Activated CD8-positive, alpha-beta T cell treated with anti-CD3 and anti-CD28 coated beads for 36 hours (primary cell): ENCODE measurements around the gene CDH19. TPM values are rescaled to one million over a fixed set of nuclear protein-coding genes. Genes with fewer than 3 reads are reported as not detected.

Source experiments
- ATAC-seq: fragments of 200-7000 bp; cut with Tn5 transposase; one replicate; pipeline ENCODE4 v1.10.0; 2021; ENCODE audit warnings: mild to moderate bottlenecking, moderate library complexity
- CTCF ChIA-PET: fragments of 350-600 bp; sonication (Branson Sonifier 250); formaldehyde crosslinking; loops from one replicate; lab custom pipeline; 2021; ENCODE audit warnings: antibody characterized with exemption; lab: Charles Lee
- POLR2A ChIA-PET: fragments of 350-600 bp; sonication (Branson Sonifier 250); formaldehyde crosslinking; loops from one replicate; lab custom pipeline; 2021; ENCODE audit warnings: antibody characterized with exemption; lab: Charles Lee
- DNase-seq: peaks from one replicate; pipeline ENCODE4 v3.0.0-alpha.2; 2020
- H3K27ac Mint-ChIP-seq: one replicate; pipeline ENCODE4 v1.8.0; 2021; ENCODE audit warnings: mild to moderate bottlenecking, mixed read lengths
- H3K27me3 Mint-ChIP-seq: one replicate; pipeline ENCODE4 v1.8.0; 2021; ENCODE audit warnings: mixed read lengths
- H3K36me3 Mint-ChIP-seq: one replicate; pipeline ENCODE4 v1.8.0; 2021; ENCODE audit warnings: low read depth, mixed read lengths
- H3K4me1 Mint-ChIP-seq: one replicate; pipeline ENCODE4 v1.8.0; 2021; ENCODE audit warnings: low read depth, mixed read lengths
- H3K4me3 Mint-ChIP-seq: one replicate; pipeline ENCODE4 v1.8.0; 2021; ENCODE audit warnings: mild to moderate bottlenecking, moderate library complexity, mixed read lengths
- H3K9me3 Mint-ChIP-seq: one replicate; pipeline ENCODE4 v1.8.0; 2021; ENCODE audit warnings: mixed read lengths
- CTCF ChIP-seq: fragments of 200-600 bp; IDR thresholded peaks from one replicate; pipeline ENCODE4 v1.8.0; 2022; ENCODE audit warnings: antibody characterized with exemption, mild to moderate bottlenecking
- intact Hi-C: fragments of 100-400 bp; cut with micrococcal nuclease; formaldehyde crosslinking; loops from one replicate; pipeline ENCODE4 v1.10.0; 2022
- total RNA-seq, 2 experiments: library from RNA; stranded (reverse); gene quantifications; one replicate each; pipeline ENCODE4 v1.2.3, GENCODE V29; 2021

CDH19 gene
- total RNA-seq, 2 experiments from 2014 or later: not detected

- ATAC-seq (no peak), DNase-seq (peak; percentile 1)
- Mint-ChIP-seq H3K4me3 (no peak overlapping the region), H3K36me3 (no peaks in the 10 kb centered on the region), H3K9me3 (no peaks in the 10 kb centered on the region), H3K27me3 (no peaks in the 10 kb centered on the region), H3K27ac (no peak overlapping the region), H3K4me1 (no peaks in the 10 kb centered on the region)
- intact Hi-C loops: no loop called here
- POLR2A ChIA-PET: no interaction called here
- no peak for TF ChIP-seq CTCF
- CTCF ChIA-PET: no interaction called here
These were observed 43.8 kb downstream of the CDH19 start for GRCh38 chr18:66560094-66560493.

GRCh38 chr18:66558773-66559172, 45.1 kb downstream of the CDH19 start:
- ATAC-seq: no peak
- intact Hi-C loops: no loop called here

GRCh38 chr18:66557091-66557490, 46.8 kb downstream of the CDH19 start:
- peaks cover 3% of the 10 kb centered on the region for H3K9me3 Mint-ChIP-seq
- ChIA-PET CTCF (no interaction called here), POLR2A (no interaction called here)
- H3K4me3 Mint-ChIP-seq: no peak overlapping the region
- DNase-seq (no peak), ATAC-seq (no peak)
- H3K27me3 Mint-ChIP-seq: no peaks in the 10 kb centered on the region
- no peak overlapping the region for H3K27ac Mint-ChIP-seq
- intact Hi-C loops: no loop called here
- no peaks in the 10 kb centered on the region for H3K4me1 Mint-ChIP-seq
- no peak for TF ChIP-seq CTCF
- no peaks in the 10 kb centered on the region for H3K36me3 Mint-ChIP-seq

More at GRCh38 chr18:66558773-66559172, 45.1 kb downstream of the CDH19 start:
- TF ChIP-seq CTCF: no peak
- no peaks in the 10 kb centered on the region for H3K36me3 Mint-ChIP-seq
- H3K4me3 Mint-ChIP-seq: no peak overlapping the region
- no peaks in the 10 kb centered on the region for H3K9me3 Mint-ChIP-seq
- H3K4me1 Mint-ChIP-seq: no peaks in the 10 kb centered on the region
- H3K27ac Mint-ChIP-seq: no peak overlapping the region
- ChIA-PET CTCF (no interaction called here), POLR2A (no interaction called here)
- no peaks in the 10 kb centered on the region for H3K27me3 Mint-ChIP-seq
- no peak for DNase-seq

GRCh38 chr18:66555585-66555984, 48.3 kb downstream of the CDH19 start:
- TF ChIP-seq CTCF: no peak
- Mint-ChIP-seq H3K4me3 (no peak overlapping the region), H3K27me3 (no peaks in the 10 kb centered on the region)

GRCh38 chr18:66553824-66554223, 50.1 kb downstream of the CDH19 start:
- H3K27ac Mint-ChIP-seq: no peak overlapping the region
- H3K4me3 Mint-ChIP-seq: no peak overlapping the region
- DNase-seq (no peak), ATAC-seq (no peak)
- H3K9me3 Mint-ChIP-seq: peaks cover 4% of the 10 kb centered on the region
- no peaks in the 10 kb centered on the region for H3K27me3 Mint-ChIP-seq
- no peaks in the 10 kb centered on the region for H3K36me3 Mint-ChIP-seq
- no peak for TF ChIP-seq CTCF
- CTCF ChIA-PET: no interaction called here
- no peaks in the 10 kb centered on the region for H3K4me1 Mint-ChIP-seq
- intact Hi-C loops: no loop called here
- POLR2A ChIA-PET: no interaction called here

More at GRCh38 chr18:66555585-66555984, 48.3 kb downstream of the CDH19 start:
- no peaks in the 10 kb centered on the region for H3K4me1 Mint-ChIP-seq
- intact Hi-C loops: no loop called here
- ChIA-PET POLR2A (no interaction called here), CTCF (no interaction called here)
- no peak overlapping the region for H3K27ac Mint-ChIP-seq
- no peak for ATAC-seq
- no peak for DNase-seq
- peaks cover 3% of the 10 kb centered on the region for H3K9me3 Mint-ChIP-seq
- no peaks in the 10 kb centered on the region for H3K36me3 Mint-ChIP-seq
